HEK293T (cell line): ENCODE results near the gene HMX2.

Experiments used
- ARNT ChIP-seq: fragments of 450-650 bp; IDR thresholded peaks from 2 replicates; pipeline ENCODE4 v1.6.1; 2017; ENCODE audit warnings: mild to moderate bottlenecking
- FOXK2 ChIP-seq: fragments of 450-650 bp; IDR thresholded peaks from 2 replicates; pipeline ENCODE4 v1.6.1; 2016; ENCODE audit warnings: mild to moderate bottlenecking
- FOXM1 ChIP-seq: fragments of 450-650 bp; IDR thresholded peaks from 2 replicates; pipeline ENCODE4 v1.6.1; 2017; ENCODE audit warnings: mild to moderate bottlenecking, borderline replicate concordance
- PKNOX1 ChIP-seq: fragments of 450-650 bp; IDR thresholded peaks from 2 replicates; pipeline ENCODE4 v1.6.1; 2016
- ZNF384 ChIP-seq: fragments of 450-650 bp; IDR thresholded peaks from 2 replicates; pipeline ENCODE4 v1.6.1; 2016

- no peak for TF ChIP-seq FOXM1
- no peak for TF ChIP-seq ARNT
- TF ChIP-seq ZNF384: no peak
- no peak for TF ChIP-seq FOXK2
- no peak for TF ChIP-seq PKNOX1
Measured at GRCh38 chr10:123145542-123146012, 2.4 kb upstream of the HMX2 start.
